Activated CD8-positive, alpha-beta memory T cell treated with anti-CD3 and anti-CD28 coated beads, Interleukin-2, amount 10 ng/mL, durations not matched to agents 7 days and 5 days (primary cell): Measurements from ENCODE around the gene TOM1L2. TPM values are rescaled to one million over a fixed set of nuclear protein-coding genes. Genes with fewer than 3 reads are reported as not detected.

ENCODE experiments used
- ATAC-seq: fragments of 150-1000 bp; cut with Tn5 transposase; one replicate; pipeline ENCODE4 v1.10.0; 2021; ENCODE audit warnings: moderate library complexity
- CTCF ChIA-PET: fragments of 350-600 bp; sonication (Branson Sonifier 250); formaldehyde crosslinking; loops from one replicate; lab custom pipeline; 2021; ENCODE audit warnings: antibody characterized with exemption; lab: Charles Lee
- DNase-seq: peaks from one replicate; pipeline ENCODE4 v3.0.0-alpha.2; 2020
- H3K27ac Mint-ChIP-seq: one replicate; pipeline ENCODE4 v1.8.0; 2021; ENCODE audit warnings: mild to moderate bottlenecking, mixed read lengths
- H3K27me3 Mint-ChIP-seq: one replicate; pipeline ENCODE4 v1.8.0; 2021; ENCODE audit warnings: mixed read lengths
- H3K36me3 Mint-ChIP-seq: one replicate; pipeline ENCODE4 v1.8.0; 2021; ENCODE audit warnings: mild to moderate bottlenecking, mixed read lengths
- H3K4me1 Mint-ChIP-seq: one replicate; pipeline ENCODE4 v1.8.0; 2021; ENCODE audit warnings: mixed read lengths
- H3K4me3 Mint-ChIP-seq: one replicate; pipeline ENCODE4 v1.8.0; 2021; ENCODE audit warnings: mild to moderate bottlenecking, moderate library complexity, mixed read lengths
- H3K9me3 Mint-ChIP-seq: one replicate; pipeline ENCODE4 v1.8.0; 2022; ENCODE audit warnings: low read depth, mixed read lengths
- total RNA-seq, 2 experiments: library from RNA; stranded (reverse); gene quantifications; one replicate each; pipeline ENCODE4 v1.2.3, GENCODE V29; 2021

Gene TOM1L2
- total RNA-seq, 2 experiments from 2014 or later: 19.8 to 33.0 TPM

- no peaks in the 10 kb centered on the region for H3K27me3 Mint-ChIP-seq
- H3K27ac Mint-ChIP-seq: no peak overlapping the region
- H3K9me3 Mint-ChIP-seq: no peaks in the 10 kb centered on the region
- no peak for DNase-seq
- ATAC-seq: no peak
- H3K4me1 Mint-ChIP-seq: no peaks in the 10 kb centered on the region
- CTCF ChIA-PET: no interaction called here
- no peaks in the 10 kb centered on the region for H3K36me3 Mint-ChIP-seq
- no peak overlapping the region for H3K4me3 Mint-ChIP-seq
Observed at GRCh38 chr17:17873450-17873991, 98.7 kb downstream of the TOM1L2 start.

- no peaks in the 10 kb centered on the region for H3K27me3 Mint-ChIP-seq
Observed at GRCh38 chr17:17872547-17873345, 99.5 kb downstream of the TOM1L2 start.

GRCh38 chr17:17871913-17872312 is 100.3 kb downstream of the TOM1L2 start:
- H3K4me3 Mint-ChIP-seq: no peak overlapping the region
- H3K36me3 Mint-ChIP-seq: no peaks in the 10 kb centered on the region
- H3K4me1 Mint-ChIP-seq: no peaks in the 10 kb centered on the region
- CTCF ChIA-PET: interaction anchor here (1.9 kb wide), 1 partner anchor 12 kb away, joined by 7 read pairs; no protein-coding TSS in a partner anchor
- no peak for DNase-seq
- ATAC-seq: no peak
- no peaks in the 10 kb centered on the region for H3K9me3 Mint-ChIP-seq
- H3K27me3 Mint-ChIP-seq: no peaks in the 10 kb centered on the region
- no peak overlapping the region for H3K27ac Mint-ChIP-seq

More at GRCh38 chr17:17872547-17873345, 99.5 kb downstream of the TOM1L2 start:
- Mint-ChIP-seq H3K4me3 (no peak overlapping the region), H3K9me3 (no peaks in the 10 kb centered on the region), H3K36me3 (no peaks in the 10 kb centered on the region), H3K4me1 (no peaks in the 10 kb centered on the region), H3K27ac (no peak overlapping the region)
- ATAC-seq (no peak), DNase-seq (no peak)
- CTCF ChIA-PET: no interaction called here

- CTCF ChIA-PET: interaction anchor here (0.6 to 1.9 kb wide), 5 partner anchors 10 to 244 kb away, joined by 3 to 7 read pairs (median 4); no protein-coding TSS in a partner anchor
- H3K9me3 Mint-ChIP-seq: no peaks in the 10 kb centered on the region
- no peak for DNase-seq
- ATAC-seq: no peak
- H3K4me3 Mint-ChIP-seq: no peak overlapping the region
- H3K27ac Mint-ChIP-seq: no peak overlapping the region
- no peaks in the 10 kb centered on the region for H3K4me1 Mint-ChIP-seq
- no peaks in the 10 kb centered on the region for H3K36me3 Mint-ChIP-seq
- no peaks in the 10 kb centered on the region for H3K27me3 Mint-ChIP-seq
Observed at GRCh38 chr17:17870247-17870646, 102.0 kb downstream of the TOM1L2 start.

GRCh38 chr17:17868641-17869522 is 103.3 kb downstream of the TOM1L2 start:
- H3K9me3 Mint-ChIP-seq: no peaks in the 10 kb centered on the region
- no peaks in the 10 kb centered on the region for H3K4me1 Mint-ChIP-seq
- no peak for ATAC-seq
- no peak overlapping the region for H3K4me3 Mint-ChIP-seq
- DNase-seq: no peak
- H3K27me3 Mint-ChIP-seq: no peaks in the 10 kb centered on the region
- no peaks in the 10 kb centered on the region for H3K36me3 Mint-ChIP-seq
- no peak overlapping the region for H3K27ac Mint-ChIP-seq
- CTCF ChIA-PET: no interaction called here

- ATAC-seq: no peak
- no peaks in the 10 kb centered on the region for H3K9me3 Mint-ChIP-seq
Observed at GRCh38 chr17:17866897-17867296, 105.3 kb downstream of the TOM1L2 start.

GRCh38 chr17:17866425-17866824 is 105.8 kb downstream of the TOM1L2 start:
- no peak overlapping the region for H3K27ac Mint-ChIP-seq
- H3K27me3 Mint-ChIP-seq: no peaks in the 10 kb centered on the region
- no peak for ATAC-seq
- no peak for DNase-seq
- no peaks in the 10 kb centered on the region for H3K9me3 Mint-ChIP-seq
- CTCF ChIA-PET: interaction anchor here (1.5 to 1.6 kb wide), 2 partner anchors 55 to 186 kb away, joined by 4 read pairs; no protein-coding TSS in a partner anchor
- H3K4me3 Mint-ChIP-seq: no peak overlapping the region
- no peaks in the 10 kb centered on the region for H3K36me3 Mint-ChIP-seq
- peaks cover 9% of the 10 kb centered on the region for H3K4me1 Mint-ChIP-seq

More at GRCh38 chr17:17866897-17867296, 105.3 kb downstream of the TOM1L2 start:
- CTCF ChIA-PET: interaction anchor here (1.5 to 1.6 kb wide), 2 partner anchors 55 to 187 kb away, joined by 4 read pairs; no protein-coding TSS in a partner anchor
- Mint-ChIP-seq H3K4me3 (no peak overlapping the region), H3K27ac (no peak overlapping the region), H3K27me3 (no peaks in the 10 kb centered on the region), H3K36me3 (no peaks in the 10 kb centered on the region), H3K4me1 (peaks cover 9% of the 10 kb centered on the region)
- DNase-seq: no peak

- Mint-ChIP-seq H3K27ac (no peak overlapping the region), H3K36me3 (no peaks in the 10 kb centered on the region), H3K27me3 (no peaks in the 10 kb centered on the region), H3K4me3 (no peak overlapping the region), H3K4me1 (peaks cover 10% of the 10 kb centered on the region), H3K9me3 (no peaks in the 10 kb centered on the region)
- ATAC-seq (no peak), DNase-seq (no peak)
- CTCF ChIA-PET: interaction anchor here (1.2 to 5.8 kb wide), 3 partner anchors 52 to 168 kb away, joined by 4 to 66 read pairs (median 4); no protein-coding TSS in a partner anchor
Observed at GRCh38 chr17:17865035-17865434, 107.2 kb downstream of the TOM1L2 start.

GRCh38 chr17:17860766-17861107 is 111.5 kb downstream of the TOM1L2 start:
- no peak for ATAC-seq
- H3K36me3 Mint-ChIP-seq: no peaks in the 10 kb centered on the region
- no peaks in the 10 kb centered on the region for H3K9me3 Mint-ChIP-seq
- peaks cover 2% of the 10 kb centered on the region for H3K27me3 Mint-ChIP-seq
- H3K27ac Mint-ChIP-seq: no peak overlapping the region
- peaks cover 24% of the 10 kb centered on the region for H3K4me1 Mint-ChIP-seq
- no peak overlapping the region for H3K4me3 Mint-ChIP-seq
- CTCF ChIA-PET: interaction anchor here (0.8 to 5.8 kb wide), 25 partner anchors 9 to 195 kb away, joined by 3 to 66 read pairs (median 5); no protein-coding TSS in a partner anchor
- DNase-seq: no peak

- H3K27me3 Mint-ChIP-seq: peaks cover 2% of the 10 kb centered on the region
- peak; percentile 94 for ATAC-seq
Observed at GRCh38 chr17:17859909-17860765, 112.1 kb downstream of the TOM1L2 start.

GRCh38 chr17:17857496-17857895 is 114.7 kb downstream of the TOM1L2 start:
- CTCF ChIA-PET: interaction anchor here (0.6 to 2.7 kb wide), 6 partner anchors 8 to 177 kb away, joined by 3 to 7 read pairs (median 4); partner anchors contain the start of gene SREBF1
- no peak for ATAC-seq
- H3K9me3 Mint-ChIP-seq: no peaks in the 10 kb centered on the region
- H3K27ac Mint-ChIP-seq: no peak overlapping the region
- H3K36me3 Mint-ChIP-seq: no peaks in the 10 kb centered on the region
- DNase-seq: no peak
- peaks cover 43% of the 10 kb centered on the region for H3K4me1 Mint-ChIP-seq
- no peak overlapping the region for H3K4me3 Mint-ChIP-seq
- peaks cover 2% of the 10 kb centered on the region for H3K27me3 Mint-ChIP-seq

More at GRCh38 chr17:17859909-17860765, 112.1 kb downstream of the TOM1L2 start:
- Mint-ChIP-seq H3K4me3 (no peak overlapping the region), H3K4me1 (peaks cover 30% of the 10 kb centered on the region), H3K36me3 (no peaks in the 10 kb centered on the region), H3K9me3 (no peaks in the 10 kb centered on the region), H3K27ac (no peak overlapping the region)
- peak; percentile 73 for DNase-seq
- CTCF ChIA-PET: interaction anchor here (0.6 to 5.8 kb wide), 25 partner anchors 8 to 195 kb away, joined by 3 to 66 read pairs (median 5); no protein-coding TSS in a partner anchor

- CTCF ChIA-PET: interaction anchor here (1.0 to 4.5 kb wide), 7 partner anchors 20 to 176 kb away, joined by 3 to 34 read pairs (median 9); partner anchors contain the start of gene SREBF1
- DNase-seq (no peak), ATAC-seq (no peak)
- Mint-ChIP-seq H3K36me3 (no peaks in the 10 kb centered on the region), H3K9me3 (no peaks in the 10 kb centered on the region), H3K27me3 (peaks cover 2% of the 10 kb centered on the region), H3K4me3 (no peak overlapping the region), H3K4me1 (peaks cover 52% of the 10 kb centered on the region), H3K27ac (no peak overlapping the region)
Observed at GRCh38 chr17:17856386-17856785, 115.8 kb downstream of the TOM1L2 start.
